SK-N-SH (cell line): ENCODE measurements around the gene PIPOX. TPM values are rescaled to one million over a fixed set of nuclear protein-coding genes. Genes with fewer than 3 reads are reported as not detected.
A peak's percentile ranks its signal among the peaks of the same experiment; 100 is the strongest.

ENCODE experiments used
- CTCF ChIA-PET: fragments of 300-600, 350-600 bp; formaldehyde crosslinking; extraction: SDS; loops from one replicate; lab custom pipeline; 2021; lab: Yijun Ruan, JAX
- POLR2A ChIA-PET: fragments of 350-600 bp; sonication (Branson Sonifier 250); formaldehyde crosslinking; extraction: SDS; loops from one replicate; lab custom pipeline; 2020; ENCODE audit warnings: antibody characterized with exemption, inconsistent platforms; lab: Yijun Ruan, JAX
- DNase-seq: peaks from one replicate; pipeline ENCODE4 v3.0.0; 2012
- H2AFZ ChIP-seq: fragments of 200-600 bp; sonication (generic); 2 replicates; pipeline ENCODE4 v1.8.1; 2016; ENCODE audit warnings: antibody characterized with exemption, mild to moderate bottlenecking, low read depth
- H3F3A ChIP-seq: fragments of 200-600 bp; sonication (generic); replicated peaks from 2 replicates; pipeline ENCODE3; 2016; ENCODE audit warnings: antibody characterized with exemption, mild to moderate bottlenecking; ENCODE audit not compliant: insufficient read depth
- H3K27ac ChIP-seq, 2 experiments: fragments of 200-500 bp in 1 of 2; fragments of 200-600 bp in 1 of 2; sonication (Bioruptor generic) in 1 of 2; sonication (generic), shearing (Covaris generic) in 1 of 2; 2 replicates each; pipeline versions ENCODE4 v1.5.1 to v1.6.1; 2014 to 2016; ENCODE audit warnings: low read depth in 2 of 2, inconsistent platforms in 1 of 2, low read length in 1 of 2, mild to moderate bottlenecking in 1 of 2, mixed read lengths in 1 of 2
- H3K27me3 ChIP-seq: fragments of 200-600 bp; sonication (generic), shearing (Covaris generic); 2 replicates; pipeline ENCODE4 v1.6.1; 2016; ENCODE audit warnings: mixed run types; ENCODE audit not compliant: insufficient read depth
- H3K36me3 ChIP-seq, 2 experiments: fragments of 200-500 bp in 1 of 2; fragments of 200-600 bp in 1 of 2; sonication (Bioruptor generic) in 1 of 2; sonication (generic) in 1 of 2; replicated peaks in 1 of 2; 2 replicates each; pipeline versions ENCODE3 to v1.5.1; 2014 to 2016; ENCODE audit warnings: low read length in 1 of 2, mild to moderate bottlenecking in 1 of 2; ENCODE audit not compliant: insufficient read depth in 2 of 2, control insufficient read depth in 1 of 2
- H3K4me1 ChIP-seq, 2 experiments: fragments of 200-500 bp in 1 of 2; fragments of 200-600 bp in 1 of 2; sonication (Bioruptor generic) in 1 of 2; sonication (generic), shearing (Covaris generic) in 1 of 2; 2 replicates each; pipeline versions ENCODE4 v1.5.1 to v1.6.1; 2014 to 2016; ENCODE audit warnings: low read depth in 1 of 2, low read length in 1 of 2, mixed run types in 1 of 2; ENCODE audit not compliant: insufficient read depth in 2 of 2, control insufficient read depth in 1 of 2
- H3K4me2 ChIP-seq: fragments of 200-600 bp; sonication (generic), shearing (Covaris generic); 2 replicates; pipeline ENCODE4 v1.6.1; 2017; ENCODE audit warnings: mixed run types
- H3K4me3 ChIP-seq, 2 experiments: fragments of 200-500 bp in 1 of 2; fragments of 200-600 bp in 1 of 2; sonication (Bioruptor generic) in 1 of 2; sonication (generic), shearing (Covaris generic) in 1 of 2; 2 replicates each; pipeline versions ENCODE4 v1.5.1 to v1.8.1; 2014 to 2016; ENCODE audit warnings: low read depth in 2 of 2, inconsistent platforms in 1 of 2, low read length in 1 of 2, mild to moderate bottlenecking in 1 of 2, mixed read lengths in 1 of 2, moderate library complexity in 1 of 2
- H3K79me2 ChIP-seq: fragments of 200-600 bp; sonication (generic); 2 replicates; pipeline ENCODE4 v1.8.1; 2017; ENCODE audit warnings: mild to moderate bottlenecking; ENCODE audit not compliant: insufficient read depth
- H3K9ac ChIP-seq: fragments of 200-600 bp; sonication (generic); 2 replicates; pipeline ENCODE4 v1.6.1; 2017; ENCODE audit warnings: mixed run types
- H3K9me2 ChIP-seq: fragments of 200-600 bp; sonication (generic); 2 replicates; pipeline ENCODE4 v1.6.1; 2017; ENCODE audit warnings: mixed run types
- H3K9me3 ChIP-seq: fragments of 200-600 bp; sonication (generic); 2 replicates; pipeline ENCODE4 v1.6.1; 2017; ENCODE audit warnings: mixed run types, mild to moderate bottlenecking, moderate library complexity
- H4K20me1 ChIP-seq: fragments of 200-600 bp; sonication (generic); 2 replicates; pipeline ENCODE4 v1.6.1; 2017; ENCODE audit warnings: mild to moderate bottlenecking, mixed run types; ENCODE audit not compliant: insufficient read depth
- CHD2 ChIP-seq: fragments of 150-350 bp; IDR thresholded peaks from 2 replicates; pipeline ENCODE4 v1.6.1; 2018; ENCODE audit warnings: low read length; ENCODE audit not compliant: partially characterized antibody
- ELF1 ChIP-seq: IDR thresholded peaks from 2 replicates; pipeline ENCODE4 v1.4.0; 2012
- EP300 ChIP-seq, 2 experiments: IDR thresholded peaks; 2 replicates each; pipeline versions ENCODE4 v1.4.0 to v1.6.1; 2012; ENCODE audit warnings: borderline replicate concordance in 1 of 2, low read depth in 1 of 2, low read length in 1 of 2
- FOXM1 ChIP-seq: IDR thresholded peaks from 2 replicates; pipeline ENCODE4 v1.4.0; 2012; ENCODE audit warnings: low read depth, mild to moderate bottlenecking
- GATA2 ChIP-seq: sonication (generic); formaldehyde crosslinking; IDR thresholded peaks from 2 replicates; pipeline ENCODE4 v1.5.0; 2020; ENCODE audit warnings: mild to moderate bottlenecking, missing genetic modification reagents
- MEF2A ChIP-seq: IDR thresholded peaks from 2 replicates; pipeline ENCODE4 v1.4.0; 2012; ENCODE audit warnings: low read depth, borderline replicate concordance
- NFIC ChIP-seq: IDR thresholded peaks from 2 replicates; pipeline ENCODE4 v1.4.0; 2012; ENCODE audit warnings: borderline replicate concordance
- PBX3 ChIP-seq: IDR thresholded peaks from 2 replicates; pipeline ENCODE4; 2012
- RFX5 ChIP-seq: IDR thresholded peaks from 2 replicates; pipeline ENCODE4 v1.6.1; 2012; ENCODE audit warnings: mild to moderate bottlenecking, improper control_type of control experiment, low read length
- RXRA ChIP-seq: IDR thresholded peaks from 2 replicates; pipeline ENCODE4 v1.4.0; 2012; ENCODE audit warnings: low read depth, mild to moderate bottlenecking, borderline replicate concordance
- WGBS: methylation state at CpG from one replicate; pipeline ENCODE4 v1.1.6; 2017; ENCODE audit warnings: low lambda C conversion rate; 5-methylcytosine and 5-hydroxymethylcytosine counted together
- polyA plus RNA-seq, 3 experiments: library from polyadenylated mRNA; depleted of rRNA; stranded (reverse); fragments of >200 nt; gene quantifications; 2 replicates each; pipeline ENCODE4 v1.2.3, GENCODE V29; 2012
- TF ChIP-seq, protein P1 (sequence below): IDR thresholded peaks from 2 replicates; pipeline ENCODE4 v1.4.0; 2012; ENCODE audit warnings: low read depth
- TF ChIP-seq, protein P2 (sequence below): fragments of 200-600 bp; sonication (generic); IDR thresholded peaks from 2 replicates; pipeline ENCODE4 v1.6.1; 2017; ENCODE audit warnings: antibody characterized with exemption, mild to moderate bottlenecking, moderate library complexity

PIPOX gene
- polyA plus RNA-seq, 1 of the 3 experiments (the other 2 are of a cell fraction) = 0.31 TPM

- TF ChIP-seq EP300 (IDR thresholded peaks at IDR 0.05; ENCODE audit: borderline replicate concordance in 1 of 2, low read depth in 1 of 2, low read length in 1 of 2) (no peak), PBX3 (no peak), NFIC (no peak)
- TF ChIP-seq, protein P1, sequence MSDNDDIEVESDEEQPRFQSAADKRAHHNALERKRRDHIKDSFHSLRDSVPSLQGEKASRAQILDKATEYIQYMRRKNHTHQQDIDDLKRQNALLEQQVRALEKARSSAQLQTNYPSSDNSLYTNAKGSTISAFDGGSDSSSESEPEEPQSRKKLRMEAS = no peak
- TF ChIP-seq, protein P2, sequence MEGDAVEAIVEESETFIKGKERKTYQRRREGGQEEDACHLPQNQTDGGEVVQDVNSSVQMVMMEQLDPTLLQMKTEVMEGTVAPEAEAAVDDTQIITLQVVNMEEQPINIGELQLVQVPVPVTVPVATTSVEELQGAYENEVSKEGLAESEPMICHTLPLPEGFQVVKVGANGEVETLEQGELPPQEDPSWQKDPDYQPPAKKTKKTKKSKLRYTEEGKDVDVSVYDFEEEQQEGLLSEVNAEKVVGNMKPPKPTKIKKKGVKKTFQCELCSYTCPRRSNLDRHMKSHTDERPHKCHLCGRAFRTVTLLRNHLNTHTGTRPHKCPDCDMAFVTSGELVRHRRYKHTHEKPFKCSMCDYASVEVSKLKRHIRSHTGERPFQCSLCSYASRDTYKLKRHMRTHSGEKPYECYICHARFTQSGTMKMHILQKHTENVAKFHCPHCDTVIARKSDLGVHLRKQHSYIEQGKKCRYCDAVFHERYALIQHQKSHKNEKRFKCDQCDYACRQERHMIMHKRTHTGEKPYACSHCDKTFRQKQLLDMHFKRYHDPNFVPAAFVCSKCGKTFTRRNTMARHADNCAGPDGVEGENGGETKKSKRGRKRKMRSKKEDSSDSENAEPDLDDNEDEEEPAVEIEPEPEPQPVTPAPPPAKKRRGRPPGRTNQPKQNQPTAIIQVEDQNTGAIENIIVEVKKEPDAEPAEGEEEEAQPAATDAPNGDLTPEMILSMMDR = no peak
Observed at GRCh38 chr17:29059281-29059680, 16.3 kb downstream of the PIPOX start (continued).

- Histone ChIP-seq H3K9me2 (no peaks in the 10 kb centered on the region), H3K9ac (no peak overlapping the region), H3K4me1 (peaks cover 7 to 37% of the 10 kb centered on the region in 2 experiments; a peak in 3 of 4 replicates), H2AFZ (0 out of 2 replicates have a peak overlapping the region, but pooled peaks have one; percentile 9), H3K27me3 (no peaks in the 10 kb centered on the region), H3K27ac (peak overlapping the region; percentile 6 to 93; a peak in 3 of 4 replicates), H3K9me3 (no peaks in the 10 kb centered on the region), H3K79me2 (no peaks in the 10 kb centered on the region), H3K4me3 (no peak overlapping the region), H3K36me3 (no peaks in the 10 kb centered on the region), H3F3A (no peaks in the 10 kb centered on the region), H3K4me2 (no peak overlapping the region), H4K20me1 (no peaks in the 10 kb centered on the region)
- DNase-seq = no peak
- ChIA-PET POLR2A (interaction anchor here (1.3 kb wide), 1 partner anchor 24 kb away, joined by 3 read pairs; no protein-coding TSS in a partner anchor), CTCF (interaction anchor here (1.0 to 1.8 kb wide), 4 partner anchors 13 to 57 kb away, joined by 3 to 11 read pairs (median 4); no protein-coding TSS in a partner anchor)
- 69% methylated on average over 6 of the region's 6 CpGs for WGBS
- TF ChIP-seq CHD2 (no peak), GATA2 (CRISPR knock-in tag) (no peak), PBX3 (no peak), ELF1 (no peak), RXRA (no peak), FOXM1 (no peak), RFX5 (no peak), MEF2A (no peak)
- TF ChIP-seq, protein P2 = no peak
Observed at GRCh38 chr17:29060475-29060874, 17.5 kb downstream of the PIPOX start.
